GM12801 (cell line): ENCODE data around the gene EFCAB6.

ENCODE experiments used
- TF ChIP-seq, protein P1 (sequence below): IDR thresholded peaks from one replicate; pipeline ENCODE4 v1.5.1; 2011; ENCODE audit warnings: control low read depth; ENCODE audit not compliant: insufficient read length; ENCODE audit errors: extremely low read depth

Gene EFCAB6

DNA sequence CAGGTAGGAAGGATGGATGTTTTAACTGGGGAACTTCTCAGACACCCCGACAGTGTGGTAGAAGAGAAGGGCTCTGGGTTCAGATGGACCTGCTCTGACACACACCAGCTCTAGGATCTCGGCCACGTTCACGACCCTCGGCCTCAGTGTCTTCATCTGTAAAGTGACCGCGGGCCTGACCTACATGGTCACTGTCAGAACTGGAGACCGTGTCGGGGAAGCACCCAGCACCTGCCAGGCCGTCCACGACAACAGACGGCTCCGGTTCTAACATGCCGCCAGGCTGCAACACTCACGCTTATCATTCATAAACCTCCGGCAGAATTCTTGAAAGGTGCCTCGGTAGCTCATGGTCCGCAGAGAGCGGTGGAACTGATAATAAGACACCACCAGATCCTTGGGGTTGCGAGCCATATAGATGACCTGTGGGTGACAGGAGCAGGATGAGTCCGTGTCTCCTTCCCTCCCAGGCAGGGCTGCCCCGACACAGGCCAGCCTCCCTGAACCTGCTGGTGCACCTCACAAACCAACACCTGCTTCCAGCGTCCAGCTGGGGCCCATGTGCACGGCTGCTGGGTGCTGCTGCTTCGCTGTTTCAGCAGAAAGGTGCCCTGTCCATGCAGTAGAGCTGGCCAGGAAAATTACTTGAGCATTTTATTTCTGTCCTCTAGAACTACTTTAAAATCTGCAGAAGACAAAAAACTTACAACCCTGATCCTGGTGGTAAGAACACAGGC is 26.6 kb upstream of the EFCAB6 start:
- TF ChIP-seq, protein P1, sequence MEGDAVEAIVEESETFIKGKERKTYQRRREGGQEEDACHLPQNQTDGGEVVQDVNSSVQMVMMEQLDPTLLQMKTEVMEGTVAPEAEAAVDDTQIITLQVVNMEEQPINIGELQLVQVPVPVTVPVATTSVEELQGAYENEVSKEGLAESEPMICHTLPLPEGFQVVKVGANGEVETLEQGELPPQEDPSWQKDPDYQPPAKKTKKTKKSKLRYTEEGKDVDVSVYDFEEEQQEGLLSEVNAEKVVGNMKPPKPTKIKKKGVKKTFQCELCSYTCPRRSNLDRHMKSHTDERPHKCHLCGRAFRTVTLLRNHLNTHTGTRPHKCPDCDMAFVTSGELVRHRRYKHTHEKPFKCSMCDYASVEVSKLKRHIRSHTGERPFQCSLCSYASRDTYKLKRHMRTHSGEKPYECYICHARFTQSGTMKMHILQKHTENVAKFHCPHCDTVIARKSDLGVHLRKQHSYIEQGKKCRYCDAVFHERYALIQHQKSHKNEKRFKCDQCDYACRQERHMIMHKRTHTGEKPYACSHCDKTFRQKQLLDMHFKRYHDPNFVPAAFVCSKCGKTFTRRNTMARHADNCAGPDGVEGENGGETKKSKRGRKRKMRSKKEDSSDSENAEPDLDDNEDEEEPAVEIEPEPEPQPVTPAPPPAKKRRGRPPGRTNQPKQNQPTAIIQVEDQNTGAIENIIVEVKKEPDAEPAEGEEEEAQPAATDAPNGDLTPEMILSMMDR: no peak

DNA sequence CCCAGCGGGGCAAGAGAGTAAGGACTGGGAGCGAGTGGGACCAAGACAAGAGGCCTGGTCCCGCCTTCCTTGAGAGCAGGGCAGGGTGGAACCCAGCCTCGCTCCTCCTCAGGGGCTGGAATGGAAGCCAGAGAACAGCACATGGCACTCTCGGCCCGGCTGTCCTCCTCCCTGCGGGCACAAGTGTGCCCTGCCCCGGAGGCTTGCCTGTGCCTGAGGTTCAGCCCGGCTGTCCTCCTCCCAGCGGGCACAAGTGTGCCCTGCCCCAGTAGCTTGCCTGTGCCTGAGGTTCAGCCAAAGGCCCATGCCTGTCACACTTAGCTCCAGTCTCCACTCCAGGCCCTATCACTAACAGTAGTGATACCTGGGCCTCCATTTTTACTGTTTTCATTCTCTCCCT is 26.1 kb upstream of the EFCAB6 start:
- TF ChIP-seq, protein P1: no peak

DNA sequence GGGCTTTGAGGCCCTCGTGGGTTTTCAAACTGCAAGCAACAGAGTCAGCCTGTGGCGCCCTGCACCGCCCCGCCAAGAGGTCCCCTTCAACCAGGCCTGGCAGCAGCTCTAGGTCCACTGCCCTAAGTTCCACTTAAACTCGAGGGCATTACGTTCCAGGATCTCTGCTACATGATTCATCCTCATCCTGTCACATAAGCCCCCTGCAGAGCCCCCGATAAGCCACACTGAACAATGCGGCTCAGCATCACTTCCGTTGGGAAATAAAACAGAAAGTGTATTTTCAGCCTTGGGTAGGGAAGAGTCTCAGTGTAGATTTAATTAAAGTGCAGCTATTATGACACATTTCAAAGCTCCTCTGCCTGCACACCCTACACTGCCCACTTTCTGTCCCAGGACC is 25.6 kb upstream of the EFCAB6 start:
- TF ChIP-seq, protein P1: no peak

DNA sequence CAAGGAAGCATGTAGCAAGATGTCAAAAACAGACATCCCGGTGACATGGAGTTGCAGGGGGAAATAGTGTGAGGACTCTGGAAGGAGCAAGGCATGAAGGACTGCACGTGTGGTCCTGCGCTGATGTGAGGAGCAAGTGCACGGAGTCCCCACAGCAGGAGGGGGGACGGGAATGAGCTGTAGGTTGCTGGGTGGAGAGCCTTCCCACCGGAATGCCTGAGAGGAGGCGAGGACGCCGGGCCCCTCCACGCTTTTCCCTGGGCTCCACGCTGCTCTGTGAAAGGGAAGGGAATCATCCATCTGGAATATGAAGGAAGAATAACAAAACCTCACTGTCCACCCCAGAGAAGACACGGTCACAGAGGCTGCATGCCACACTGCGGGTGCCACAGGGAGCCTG is 23.6 kb upstream of the EFCAB6 start:
- TF ChIP-seq, protein P1: no peak

- TF ChIP-seq, protein P1: no peak
These were observed 23.1 kb upstream of the EFCAB6 start for GRCh38 chr22:43835166-43835565.

DNA sequence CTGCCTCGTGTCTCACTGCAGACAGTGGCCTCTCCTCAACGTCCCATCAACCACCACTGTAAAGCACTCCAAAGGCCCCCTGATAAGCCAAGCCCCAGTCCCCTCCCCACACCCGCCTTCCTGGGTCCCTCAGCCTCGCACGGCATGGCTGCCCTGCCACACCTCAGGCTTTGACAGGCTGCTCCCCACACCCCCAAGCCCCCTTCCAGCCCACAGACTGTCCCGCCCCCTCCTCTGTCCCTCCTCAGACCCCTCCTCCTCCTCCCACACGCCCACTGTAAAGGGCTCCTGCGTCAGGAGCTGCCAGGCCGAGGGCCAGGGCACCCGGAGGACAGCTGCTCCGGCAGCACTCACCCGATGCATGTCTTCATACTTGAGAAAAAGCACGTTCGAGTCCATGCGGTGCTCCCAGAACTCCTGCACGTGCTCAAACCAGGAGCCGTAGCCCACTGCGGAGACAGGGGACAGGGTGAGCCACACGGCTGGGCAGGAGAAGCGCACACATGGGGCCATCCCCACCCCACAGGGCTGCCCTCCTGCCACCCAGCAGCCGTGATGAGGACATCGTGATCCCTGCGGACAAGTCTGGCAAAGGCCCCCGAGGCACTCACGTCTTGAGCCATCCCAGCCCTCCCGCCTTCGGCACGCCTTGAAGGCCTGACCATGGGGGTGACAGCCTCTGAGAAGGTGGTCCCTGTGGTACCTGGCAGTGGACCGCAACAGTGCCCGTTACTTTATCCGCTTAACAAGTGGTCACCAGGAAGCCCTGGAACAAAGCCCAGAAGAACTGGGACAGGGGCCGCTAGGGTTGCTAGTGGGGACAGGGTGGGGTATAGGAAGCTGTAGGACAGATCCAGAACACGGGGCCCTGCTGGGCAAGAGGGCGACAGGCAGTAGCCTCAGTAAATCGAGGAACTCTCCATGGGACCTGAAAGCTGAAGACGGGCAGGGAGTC is 21.5 kb upstream of the EFCAB6 start:
- TF ChIP-seq, protein P1: no peak
